K562 (cell line): ENCODE measurements around the gene ARHGEF25. TPM values are rescaled to one million over a fixed set of nuclear protein-coding genes. Genes with fewer than 3 reads are reported as not detected.

Source experiments
- ATAC-seq: fragments of 200-7000 bp; cut with Tn5 transposase; 3 replicates; pipeline ENCODE4 v1.9.1; 2020; ENCODE audit warnings: moderate library complexity
- BruUV-seq: library from RNA; stranded (reverse); fragments of 400-500 nt; replicated peaks from 2 replicates; lab custom pipeline; 2021; lab: Mats Ljungman, UMichigan
- CTCF ChIA-PET: fragments of 300-600 bp; formaldehyde crosslinking; extraction: SDS; loops from one replicate; lab custom pipeline; 2021; ENCODE audit warnings: low intra/inter-chr PET ratio; lab: Yijun Ruan, JAX
- POLR2A ChIA-PET: fragments of 300-600, 350-650 bp; sonication (Branson Sonifier 250); formaldehyde crosslinking; extraction: SDS; loops from one replicate; lab custom pipeline; 2021; ENCODE audit warnings: antibody characterized with exemption, inconsistent platforms; lab: Yijun Ruan, JAX
- DNase-seq, 4 experiments: peaks; one replicate each; pipeline versions ENCODE4 v3.0.0 to v3.0.0-alpha.2; 2011 to 2018; ENCODE audit warnings: low spot score in 3 of 4, mixed read lengths in 3 of 4; ENCODE audit errors: extremely low read depth in 1 of 4
- FAIRE-seq: peaks from 2 replicates; lab custom pipeline; 2011; peaks lifted over from hg19 to GRCh38; lab: Jason Lieb, UNC
- H2AFZ ChIP-seq: 2 replicates; pipeline ENCODE4 v1.6.0; 2011; ENCODE audit warnings: low read depth, low read length, control low read depth, inconsistent platforms
- H3K27ac ChIP-seq: fragments of 200-600 bp; 3 replicates; pipeline ENCODE4 v1.8.0; 2011; ENCODE audit warnings: low read depth, mild to moderate bottlenecking, control low read depth, inconsistent platforms, low read length, moderate library complexity, mixed read lengths; ENCODE audit errors: extremely low read depth
- H3K27me3 ChIP-seq, 2 experiments: fragments of 300-600 bp in 1 of 2; 2 replicates in 1 of 2; 3 replicates in 1 of 2; pipeline versions ENCODE4 v1.6.0 to v1.8.0; 2011; ENCODE audit warnings: inconsistent platforms in 2 of 2, low read length in 2 of 2, mild to moderate bottlenecking in 1 of 2, mixed read lengths in 1 of 2, moderate library complexity in 1 of 2; ENCODE audit not compliant: control insufficient read depth in 2 of 2, insufficient read depth in 2 of 2
- H3K36me3 ChIP-seq: fragments of 300-600 bp; 3 replicates; pipeline ENCODE4 v1.8.0; 2011; ENCODE audit warnings: mild to moderate bottlenecking, low read length, inconsistent platforms; ENCODE audit not compliant: control insufficient read depth, insufficient read depth
- H3K4me1 ChIP-seq, 2 experiments: fragments of 200-600 bp in 1 of 2; replicated peaks in 1 of 2; 2 replicates in 1 of 2; 3 replicates in 1 of 2; pipeline versions ENCODE4 v1.5.1 to v1.8.0; 2011; ENCODE audit warnings: inconsistent platforms in 2 of 2, low read length in 2 of 2, mild to moderate bottlenecking in 1 of 2, mixed read lengths in 1 of 2, moderate library complexity in 1 of 2; ENCODE audit not compliant: control insufficient read depth in 2 of 2, insufficient read depth in 2 of 2
- H3K4me2 ChIP-seq: 2 replicates; pipeline ENCODE4 v1.6.1; 2011; ENCODE audit warnings: low read length, control low read depth, inconsistent platforms, mixed read lengths; ENCODE audit not compliant: insufficient read depth
- H3K4me3 ChIP-seq: fragments of 200-600 bp; sonication (generic), shearing (Covaris generic); 2 replicates; pipeline ENCODE4 v1.5.1; 2016; ENCODE audit warnings: control low read depth, inconsistent platforms
- H3K79me2 ChIP-seq: fragments of 200-600 bp; 3 replicates; pipeline ENCODE4 v1.8.0; 2011; ENCODE audit warnings: low read length, inconsistent platforms; ENCODE audit not compliant: control insufficient read depth, insufficient read depth
- H3K9ac ChIP-seq, 2 experiments: 2 replicates each; pipeline versions ENCODE4 v1.6.0 to v1.6.1; 2011; ENCODE audit warnings: low read depth in 2 of 2, low read length in 2 of 2, control low read depth in 1 of 2, inconsistent platforms in 1 of 2, mild to moderate bottlenecking in 1 of 2, mixed read lengths in 1 of 2; ENCODE audit not compliant: insufficient read depth in 1 of 2
- H3K9me1 ChIP-seq: one replicate; pipeline ENCODE4 v1.6.0; 2011; ENCODE audit warnings: inconsistent platforms, mild to moderate bottlenecking, low read length, moderate library complexity; ENCODE audit not compliant: control insufficient read depth, insufficient read depth
- H3K9me3 ChIP-seq: replicated peaks from 2 replicates; pipeline ENCODE4 v1.5.1; 2011; ENCODE audit warnings: low read depth, low read length, inconsistent platforms; ENCODE audit not compliant: control insufficient read depth, insufficient read depth
- H4K20me1 ChIP-seq: replicated peaks from 2 replicates; pipeline ENCODE4 v1.6.1; 2011; ENCODE audit warnings: low read length, inconsistent platforms, mixed read lengths; ENCODE audit not compliant: control insufficient read depth, insufficient read depth
- ARID1B ChIP-seq: fragments of 450-650 bp; IDR thresholded peaks from 2 replicates; pipeline ENCODE4 v1.6.1; 2016; ENCODE audit warnings: antibody characterized with exemption, mild to moderate bottlenecking, inconsistent platforms
- CBFA2T3 ChIP-seq: fragments of 450-650 bp; IDR thresholded peaks from 2 replicates; pipeline ENCODE4 v1.6.1; 2017
- DPF2 ChIP-seq: fragments of 450-650 bp; IDR thresholded peaks from 2 replicates; pipeline ENCODE4 v1.6.1; 2016
- HDAC6 ChIP-seq: IDR thresholded peaks from 2 replicates; pipeline ENCODE4 v1.6.1; 2012; ENCODE audit warnings: low read depth, mild to moderate bottlenecking, control low read depth, inconsistent platforms, low read length, moderate library complexity
- MBD1 ChIP-seq: fragments of 250-450 bp; sonication (Bioruptor Pico); IDR thresholded peaks from 2 replicates; pipeline ENCODE4 v1.8.0; 2022; ENCODE audit warnings: inconsistent platforms
- NFIC ChIP-seq: fragments of 450-650 bp; IDR thresholded peaks from 2 replicates; pipeline ENCODE4 v1.6.1; 2017; ENCODE audit warnings: mild to moderate bottlenecking, inconsistent platforms
- TAL1 ChIP-seq: fragments of 450-650 bp; IDR thresholded peaks from 2 replicates; pipeline ENCODE4 v1.6.1; 2016; ENCODE audit warnings: mild to moderate bottlenecking
- THAP7 ChIP-seq: fragments of 250-450 bp; sonication (Bioruptor Pico); IDR thresholded peaks from 2 replicates; pipeline ENCODE4 v1.5.0; 2021
- ZMIZ1 ChIP-seq, 2 experiments: fragments of 150-350 bp in 1 of 2; IDR thresholded peaks; 2 replicates each; pipeline ENCODE4 v1.6.1; 2012 to 2016; ENCODE audit warnings: low read depth in 2 of 2, low read length in 2 of 2, mild to moderate bottlenecking in 1 of 2, moderate library complexity in 1 of 2
- ZNF212 ChIP-seq: fragments of 450-650 bp; formaldehyde crosslinking; IDR thresholded peaks from 2 replicates; pipeline ENCODE4 v1.4.0; 2020; ENCODE audit warnings: mild to moderate bottlenecking
- ZNF583 ChIP-seq: fragments of 250-450 bp; sonication (Bioruptor Pico); IDR thresholded peaks from 2 replicates; pipeline ENCODE4 v1.4.0; 2020
- ZNF586 ChIP-seq: fragments of 450-650 bp; formaldehyde crosslinking; conservative IDR thresholded peaks from 2 replicates; pipeline ENCODE4 v1.4.0; 2020; ENCODE audit warnings: mild to moderate bottlenecking, moderate library complexity
- WGBS: fragments of 100-300 bp; shearing (Covaris generic); methylation state at CpG from one replicate; pipeline ENCODE4 v1.1.6; 2016; ENCODE audit warnings: low coverage, mixed read lengths; ENCODE audit not compliant: insufficient coverage; ENCODE audit errors: missing lambda C conversion rate; 5-methylcytosine and 5-hydroxymethylcytosine counted together
- in situ Hi-C: fragments of 300-500 bp; cut with MboI; formaldehyde crosslinking; loops from 4 replicates; pipeline ENCODE4 v1.15.0; 2018; ENCODE audit warnings: inconsistent platforms, mixed read lengths
- intact Hi-C: fragments of 100-400 bp; cut with micrococcal nuclease; formaldehyde crosslinking; loops from 2 replicates; pipeline ENCODE4 v1.14.2; 2022
- polyA plus RNA-seq, 8 experiments: library from polyadenylated mRNA; depleted of rRNA in 4 of 8; stranded (reverse) in 5 of 8; unstranded in 3 of 8; fragments of >200 nt; fragmentation: Nextera tagmentation in 2 of 8; fragmentation: Illumina TruSeq in 1 of 8; extraction: Ambion mirVana in 2 of 8; extraction: Trizol in 1 of 8; gene quantifications; 2 replicates each; pipeline versions ENCODE4 v1.2.1 to v1.2.3, GENCODE V29; 2011 to 2014; ENCODE audit warnings: inconsistent platforms in 1 of 8, missing spikeins in 1 of 8
- total RNA-seq, 7 experiments: library from RNA; depleted of rRNA in 6 of 7; stranded (reverse); fragments of >200 nt in 6 of 7; fragmentation: Illumina TruSeq in 2 of 7; extraction: Trizol in 2 of 7; gene quantifications; 2 replicates each; pipeline versions ENCODE4 v1.2.1 to v1.2.3, GENCODE V29; 2011 to 2021; ENCODE audit warnings: low replicate concordance in 1 of 7

Gene ARHGEF25
- total and polyA plus RNA-seq, 9 of the 15 experiments (the other 6 are each of a cell fraction or from before 2014, with no cell fraction given) = 0.13 to 17.3 (median 11.6) TPM

GRCh38 chr12:57622293-57623245 lies 11.3 kb downstream of the ARHGEF25 start:
- in situ Hi-C loops = no loop called here
- Histone ChIP-seq H4K20me1 (no peaks in the 10 kb centered on the region), H3K9me1 (no peaks in the 10 kb centered on the region), H3K36me3 (peaks cover 12% of the 10 kb centered on the region; the same call in 1 of the 3 replicates), H3K9ac (peak overlapping the region in 1 of 2 experiments; percentile 73; a peak in 2 of 4 replicates), H3K4me2 (peak overlapping the region; percentile 76; the same call in 1 of the 2 replicates), H3K9me3 (no peaks in the 10 kb centered on the region), H3K4me3 (no peak overlapping the region), H3K4me1 (peaks cover 21 to 40% of the 10 kb centered on the region in 2 experiments), H2AFZ (peak overlapping the region; percentile 94), H3K27ac (no peak overlapping the region), H3K27me3 (no peaks in the 10 kb centered on the region), H3K79me2 (no peaks in the 10 kb centered on the region)
- ChIA-PET POLR2A (interaction anchor here (0.7 to 1.0 kb wide), 5 partner anchors 10 to 163 kb away, joined by 3 to 4 read pairs (median 3); partner anchors contain the start of genes B4GALNT1 and GLI1), CTCF (interaction anchor here (2.7 kb wide), 1 partner anchor 40 kb away, joined by 36 read pairs; no protein-coding TSS in a partner anchor)
- DNase-seq = peak; percentile 55 to 85 (median 78)
- ATAC-seq = peak; percentile 22
- intact Hi-C loops = loop anchor here (5.0 kb wide), 1 partner anchor 100 kb away; the partner anchor contains the start of genes DDIT3 and MBD6
- no peak for FAIRE-seq
- no TSS peak for BruUV-seq
- WGBS = 41% methylated on average over 9 of the region's 9 CpGs
- TF ChIP-seq ZNF583 (CRISPR knock-in tag) (no peak), ZNF212 (CRISPR knock-in tag) (no peak), HDAC6 (no peak), ZMIZ1 (IDR thresholded peaks at IDR 0.05; ENCODE audit: low read depth in 2 of 2, low read length in 2 of 2) (no peak), TAL1 (peak; percentile 78), ZNF586 (CRISPR knock-in tag) (no peak), THAP7 (no peak), DPF2 (0 out of 2 replicates have a peak, but pooled peaks have one; percentile 22), NFIC (peak; percentile 46; the same call in 1 of the 2 replicates), ARID1B (peak; percentile 81), CBFA2T3 (peak; percentile 86), MBD1 (CRISPR knock-in tag) (no peak)
